B cell (primary cell): ENCODE results near the gene ACACB. TPM values are rescaled to one million over a fixed set of nuclear protein-coding genes. Genes with fewer than 3 reads are reported as not detected.
"Not testable (repeated sequence)": the region's sequence is repeated elsewhere in the genome, so short reads cannot be mapped to it uniquely, and the experiment has no call there.

Source experiments
- ATAC-seq: fragments of 200-7000 bp; cut with Tn5 transposase; one replicate; pipeline ENCODE4 v1.10.0; 2021; ENCODE audit warnings: low read depth, mild to moderate bottlenecking, moderate number of reproducible peaks, moderate library complexity
- CTCF ChIA-PET: fragments of 350-600 bp; sonication (Branson Sonifier 250); formaldehyde crosslinking; loops from one replicate; lab custom pipeline; 2021; ENCODE audit warnings: antibody characterized with exemption, inconsistent platforms; lab: Charles Lee
- POLR2A ChIA-PET: fragments of 350-600 bp; sonication (Branson Sonifier 250); formaldehyde crosslinking; loops from one replicate; lab custom pipeline; 2021; ENCODE audit warnings: antibody characterized with exemption; lab: Charles Lee
- DNase-seq: peaks from one replicate; pipeline ENCODE4 v3.0.0; 2013
- H2AFZ ChIP-seq: 2 replicates; pipeline ENCODE4 v1.6.1; 2012; ENCODE audit warnings: mild to moderate bottlenecking, low read depth, low read length; ENCODE audit not compliant: insufficient read depth, poor library complexity, severe bottlenecking
- H3K27ac ChIP-seq, 2 donors: 1 replicate in 1 of 2; 2 replicates in 1 of 2; pipeline ENCODE4 v1.5.1; 2012 to 2013; ENCODE audit warnings: low read length in 2 of 2, mild to moderate bottlenecking in 2 of 2, moderate library complexity in 1 of 2
- H3K27me3 ChIP-seq, 4 experiments: fragments of 200-600 bp in 1 of 4; sonication (generic) in 1 of 4; replicated peaks in 1 of 4; 1 replicate in 2 of 4; 2 replicates in 2 of 4; pipeline versions ENCODE4 v1.6.1 to v1.7.0; 2013 to 2016; ENCODE audit warnings: low read length in 3 of 4, mild to moderate bottlenecking in 2 of 4, mixed read lengths in 1 of 4, moderate library complexity in 1 of 4; ENCODE audit not compliant: insufficient read depth in 4 of 4, control insufficient read depth in 3 of 4; ENCODE audit errors: control extremely low read depth in 1 of 4
- H3K36me3 ChIP-seq, 2 experiments: replicated peaks in 1 of 2; 1 replicate in 1 of 2; 2 replicates in 1 of 2; pipeline versions ENCODE4 v1.6.1 to v1.7.1; 2013; ENCODE audit warnings: low read length in 1 of 2; ENCODE audit not compliant: insufficient read depth in 2 of 2, control insufficient read depth in 1 of 2; ENCODE audit errors: control extremely low read depth in 1 of 2, extremely low read depth in 1 of 2
- H3K4me1 ChIP-seq, 2 donors: fragments of 200-600 bp in 1 of 2; sonication (generic) in 1 of 2; 1 replicate in 1 of 2; 2 replicates in 1 of 2; pipeline versions ENCODE4 v1.5.1 to v1.6.1; 2013 to 2017; ENCODE audit warnings: low read length in 2 of 2; ENCODE audit not compliant: control insufficient read depth in 2 of 2, insufficient read depth in 2 of 2
- H3K4me2 ChIP-seq: replicated peaks from 2 replicates; pipeline ENCODE3; 2012; ENCODE audit warnings: mild to moderate bottlenecking, low read depth, low read length; ENCODE audit not compliant: poor library complexity, severe bottlenecking
- H3K4me3 ChIP-seq, 5 experiments: fragments of 200-600 bp in 1 of 5; sonication (generic) in 1 of 5; 1 replicate in 3 of 5; 2 replicates in 2 of 5; pipeline versions ENCODE4 v1.5.1 to v1.7.0; 2011 to 2016; ENCODE audit warnings: low read length in 4 of 5, mild to moderate bottlenecking in 4 of 5, low read depth in 2 of 5, control low read depth in 1 of 5, moderate library complexity in 1 of 5; ENCODE audit not compliant: insufficient read depth in 1 of 5; ENCODE audit errors: control extremely low read depth in 1 of 5, extremely low read depth in 1 of 5
- H3K79me2 ChIP-seq: fragments of 200-600 bp; sonication (generic); one replicate; pipeline ENCODE4 v1.6.0; 2016; ENCODE audit warnings: low read length; ENCODE audit not compliant: control insufficient read depth, insufficient read depth
- H3K9ac ChIP-seq: fragments of 200-600 bp; sonication (generic); 2 replicates; pipeline ENCODE4 v1.6.1; 2017; ENCODE audit warnings: mild to moderate bottlenecking, low read length, moderate library complexity
- H3K9me3 ChIP-seq, 3 donors: one replicate each; pipeline versions ENCODE4 v1.6.1 to v1.7.1; 2013; ENCODE audit warnings: low read length in 2 of 3; ENCODE audit not compliant: control insufficient read depth in 2 of 3, insufficient read depth in 1 of 3; ENCODE audit errors: control extremely low read depth in 1 of 3
- H4K20me1 ChIP-seq: 2 replicates; pipeline ENCODE4 v1.6.0; 2012; ENCODE audit warnings: mild to moderate bottlenecking, low read length; ENCODE audit not compliant: insufficient read depth, control insufficient read depth, poor library complexity, severe bottlenecking
- H3K27ac Mint-ChIP-seq: one replicate; pipeline ENCODE4 v1.8.0; 2021; ENCODE audit warnings: mixed read lengths
- H3K27me3 Mint-ChIP-seq: one replicate; pipeline ENCODE4 v1.8.0; 2021; ENCODE audit warnings: mixed read lengths
- H3K4me1 Mint-ChIP-seq: one replicate; pipeline ENCODE4 v1.8.0; 2021; ENCODE audit warnings: mixed read lengths
- H3K4me3 Mint-ChIP-seq: one replicate; pipeline ENCODE4 v1.8.0; 2021; ENCODE audit warnings: mixed read lengths
- H3K9me3 Mint-ChIP-seq: one replicate; pipeline ENCODE4 v1.8.0; 2022; ENCODE audit warnings: mixed read lengths; ENCODE audit not compliant: insufficient read depth
- EZH2 ChIP-seq: IDR thresholded peaks from 2 replicates; pipeline ENCODE4 v1.6.1; 2012; ENCODE audit warnings: borderline replicate concordance, low read depth, mild to moderate bottlenecking, moderate library complexity, low read length; ENCODE audit not compliant: insufficient read depth, poor library complexity, severe bottlenecking
- WGBS: methylation state at CpG from one replicate; pipeline ENCODE4 v1.1.5; 2013; ENCODE audit warnings: missing lambda C conversion rate; ENCODE audit not compliant: insufficient coverage; 5-methylcytosine and 5-hydroxymethylcytosine counted together
- intact Hi-C: fragments of 100-400 bp; cut with micrococcal nuclease; formaldehyde crosslinking; loops from one replicate; pipeline ENCODE4 v1.10.0; 2022
- polyA plus RNA-seq: library from polyadenylated mRNA; depleted of rRNA; stranded (reverse); fragments of >200 nt; gene quantifications from 2 replicates; pipeline ENCODE4 v1.2.3, GENCODE V29; 2012
- total RNA-seq, 2 donors: library from RNA; stranded (reverse); fragments of 120-200 nt in 1 of 2; gene quantifications; 1 replicate in 1 of 2; 2 replicates in 1 of 2; pipeline versions ENCODE4 v1.2.3 to v1.2.4, GENCODE V29; 2013 to 2022
- TF ChIP-seq, protein P1 (sequence below): fragments of 200-600 bp; IDR thresholded peaks from one replicate; pipeline ENCODE4 v1.8.0; 2022; ENCODE audit warnings: antibody characterized with exemption, mild to moderate bottlenecking

The ACACB gene
- total and polyA plus RNA-seq, 2 donors (not counting 1 experiment from before 2014, with no cell fraction given) = 7.4 to 27.5 TPM

DNA sequence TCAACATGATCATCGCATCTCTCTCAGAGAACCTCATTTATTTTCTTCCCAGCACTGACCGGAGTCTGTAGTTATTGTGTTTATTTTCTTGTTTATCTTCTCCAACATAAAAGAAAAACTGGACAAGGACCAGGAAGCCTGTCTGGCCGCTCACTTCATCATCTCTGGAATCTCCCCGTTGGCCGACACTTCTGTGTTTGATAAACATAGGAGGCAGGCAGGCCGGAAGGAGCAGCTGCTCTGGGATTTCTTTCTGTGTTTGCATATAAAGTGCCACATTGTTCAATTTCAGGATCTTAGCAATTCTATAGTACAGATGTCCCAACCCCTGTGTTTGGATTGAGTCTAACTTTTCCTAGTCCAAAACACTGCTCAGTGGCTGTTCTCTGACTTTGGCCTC is 53.3 kb downstream of the ACACB start:
- 100% methylated on average over 3 of the region's 6 CpGs for WGBS

DNA sequence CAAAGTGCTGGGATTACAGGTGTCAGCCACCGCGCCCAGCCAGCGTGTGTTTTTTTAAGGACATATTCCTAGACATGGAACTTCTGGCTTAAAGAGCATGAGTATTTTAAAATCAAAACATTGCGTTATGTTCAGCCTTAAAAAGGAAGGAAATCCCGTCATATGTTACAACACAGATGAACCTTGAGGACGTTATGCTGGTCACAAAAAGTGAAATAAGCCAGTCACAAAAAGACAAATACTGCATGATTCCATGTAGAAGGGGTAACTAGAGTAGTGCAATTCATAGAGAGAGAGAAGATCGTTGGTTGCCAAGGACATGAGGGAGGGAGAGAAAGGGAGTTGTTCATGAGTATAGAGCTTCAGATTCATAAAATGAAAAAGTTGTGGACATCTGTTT is 53.9 kb downstream of the ACACB start:
- no peak for DNase-seq
- Histone ChIP-seq H3K27me3 (no peaks in the 10 kb centered on the region), H3K9ac (no peak overlapping the region), H3K4me3 (no peak overlapping the region), H3K9me3 (peaks cover 0 to 7% (median 2%) of the 10 kb centered on the region in 3 donors), H4K20me1 (no peaks in the 10 kb centered on the region), H3K79me2 (no peaks in the 10 kb centered on the region), H2AFZ (no peak overlapping the region), H3K4me1 (no peaks in the 10 kb centered on the region), H3K36me3 (peaks cover 0 to 2% of the 10 kb centered on the region in 2 experiments), H3K4me2 (no peak overlapping the region), H3K27ac (no peak overlapping the region)
- Mint-ChIP-seq H3K4me3 (no peak overlapping the region), H3K27me3 (no peaks in the 10 kb centered on the region), H3K9me3 (peaks cover 7% of the 10 kb centered on the region), H3K4me1 (no peaks in the 10 kb centered on the region), H3K27ac (no peak overlapping the region)
- WGBS = 82% methylated on average over 5 of the region's 7 CpGs
- TF ChIP-seq EZH2 = no peak
- TF ChIP-seq, protein P1, sequence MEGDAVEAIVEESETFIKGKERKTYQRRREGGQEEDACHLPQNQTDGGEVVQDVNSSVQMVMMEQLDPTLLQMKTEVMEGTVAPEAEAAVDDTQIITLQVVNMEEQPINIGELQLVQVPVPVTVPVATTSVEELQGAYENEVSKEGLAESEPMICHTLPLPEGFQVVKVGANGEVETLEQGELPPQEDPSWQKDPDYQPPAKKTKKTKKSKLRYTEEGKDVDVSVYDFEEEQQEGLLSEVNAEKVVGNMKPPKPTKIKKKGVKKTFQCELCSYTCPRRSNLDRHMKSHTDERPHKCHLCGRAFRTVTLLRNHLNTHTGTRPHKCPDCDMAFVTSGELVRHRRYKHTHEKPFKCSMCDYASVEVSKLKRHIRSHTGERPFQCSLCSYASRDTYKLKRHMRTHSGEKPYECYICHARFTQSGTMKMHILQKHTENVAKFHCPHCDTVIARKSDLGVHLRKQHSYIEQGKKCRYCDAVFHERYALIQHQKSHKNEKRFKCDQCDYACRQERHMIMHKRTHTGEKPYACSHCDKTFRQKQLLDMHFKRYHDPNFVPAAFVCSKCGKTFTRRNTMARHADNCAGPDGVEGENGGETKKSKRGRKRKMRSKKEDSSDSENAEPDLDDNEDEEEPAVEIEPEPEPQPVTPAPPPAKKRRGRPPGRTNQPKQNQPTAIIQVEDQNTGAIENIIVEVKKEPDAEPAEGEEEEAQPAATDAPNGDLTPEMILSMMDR = no peak
- CTCF ChIA-PET = no interaction called here
- POLR2A ChIA-PET = no interaction called here
- ATAC-seq = no peak
- intact Hi-C loops = no loop called here

More for the DNA sequence above, 53.3 kb downstream of the ACACB start:
- no peak for DNase-seq
- Histone ChIP-seq H3K4me3 (no peak overlapping the region), H3K36me3 (peaks cover 0 to 2% of the 10 kb centered on the region in 2 experiments), H3K4me2 (no peak overlapping the region), H3K27me3 (no peaks in the 10 kb centered on the region), H4K20me1 (no peaks in the 10 kb centered on the region), H3K9ac (no peak overlapping the region), H3K27ac (no peak overlapping the region), H3K4me1 (no peaks in the 10 kb centered on the region), H2AFZ (no peak overlapping the region), H3K9me3 (peaks cover 0 to 7% (median 2%) of the 10 kb centered on the region in 3 donors), H3K79me2 (no peaks in the 10 kb centered on the region)
- H3K9me3 Mint-ChIP-seq = peaks cover 7% of the 10 kb centered on the region
- ChIA-PET CTCF (no interaction called here), POLR2A (no interaction called here)
- ATAC-seq = no peak
- H3K4me3 Mint-ChIP-seq = no peak overlapping the region
- no peaks in the 10 kb centered on the region for H3K27me3 Mint-ChIP-seq
- H3K27ac Mint-ChIP-seq = no peak overlapping the region
- no peaks in the 10 kb centered on the region for H3K4me1 Mint-ChIP-seq
- TF ChIP-seq, protein P1 = no peak
- no peak for TF ChIP-seq EZH2
- intact Hi-C loops = no loop called here

- CTCF ChIA-PET = interaction anchor here (1.0 to 1.1 kb wide), 2 partner anchors 18 to 25 kb away, joined by 3 read pairs; no protein-coding TSS in a partner anchor
- DNase-seq, H3K4me3 Mint-ChIP-seq, H3K27me3 ChIP-seq, H2AFZ ChIP-seq, H3K9ac ChIP-seq, POLR2A ChIA-PET, H3K4me2 ChIP-seq, H3K4me1 ChIP-seq, ATAC-seq, H3K36me3 ChIP-seq, H3K9me3 ChIP-seq, H3K4me1 Mint-ChIP-seq, H4K20me1 ChIP-seq, H3K27ac Mint-ChIP-seq, H3K4me3 ChIP-seq, intact Hi-C loops, H3K27me3 Mint-ChIP-seq, H3K79me2 ChIP-seq, H3K27ac ChIP-seq, H3K9me3 Mint-ChIP-seq: not testable (repeated sequence)
- no CpG with 5 or more reads among the region's 6 CpGs for WGBS
Measured at GRCh38 chr12:109172787-109173186, 56.4 kb downstream of the ACACB start.
